ENCODE data around the gene PTPRK.

PTPRK gene

DNA sequence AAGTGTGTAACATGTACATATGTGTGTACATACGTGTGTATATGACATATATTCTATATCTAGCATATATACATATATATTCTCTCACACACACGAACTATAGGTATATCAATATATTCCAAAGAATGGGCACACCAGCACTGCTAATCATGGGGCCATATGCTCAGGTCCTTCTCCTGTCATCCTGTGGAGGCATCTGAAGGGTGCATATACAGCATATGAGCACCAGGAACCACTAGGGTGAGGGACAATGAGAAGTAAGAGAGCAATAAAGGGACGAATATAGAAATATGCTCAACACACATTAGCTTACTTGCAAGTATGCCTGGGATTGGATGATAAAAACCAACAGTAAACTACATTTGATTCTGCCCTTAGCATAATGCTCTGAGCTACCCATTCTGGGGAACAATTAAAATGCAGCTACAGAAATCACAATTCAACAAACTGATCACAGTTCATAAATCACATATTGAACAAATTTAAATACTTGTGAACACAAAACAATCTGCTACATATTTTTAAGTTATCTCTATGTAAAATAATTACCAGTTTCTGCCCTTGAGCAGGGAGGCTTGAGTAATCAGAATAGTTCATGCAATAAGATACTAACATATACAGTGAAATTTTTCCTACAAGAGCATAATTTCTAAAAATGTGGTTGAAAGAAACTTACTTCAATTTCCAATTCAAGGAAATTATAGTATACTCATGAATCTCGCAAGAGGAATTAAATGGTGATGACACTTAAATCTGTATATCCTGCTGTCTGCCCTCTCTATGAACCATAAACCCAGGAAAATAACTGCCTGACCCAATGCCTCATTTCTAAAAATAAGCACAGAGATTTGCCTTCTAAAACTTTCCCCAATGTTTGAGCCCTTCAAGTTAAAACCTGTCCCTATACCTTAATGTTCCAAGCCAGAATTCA, 347.4 kb downstream of the PTPRK start:
- Histone ChIP-seq H3K4me3 (no peak overlapping the region), H3K27ac (no peak overlapping the region)

- no peak overlapping the region for H3K4me3 ChIP-seq
These were observed 348.3 kb downstream of the PTPRK start for GRCh38 chr6:128172081-128172480.

GRCh38 chr6:128171182-128171581, 349.2 kb downstream of the PTPRK start:
- no peak overlapping the region for H3K4me3 ChIP-seq

More at GRCh38 chr6:128172081-128172480, 348.3 kb downstream of the PTPRK start:
- no peak overlapping the region for H3K27ac ChIP-seq

DNA sequence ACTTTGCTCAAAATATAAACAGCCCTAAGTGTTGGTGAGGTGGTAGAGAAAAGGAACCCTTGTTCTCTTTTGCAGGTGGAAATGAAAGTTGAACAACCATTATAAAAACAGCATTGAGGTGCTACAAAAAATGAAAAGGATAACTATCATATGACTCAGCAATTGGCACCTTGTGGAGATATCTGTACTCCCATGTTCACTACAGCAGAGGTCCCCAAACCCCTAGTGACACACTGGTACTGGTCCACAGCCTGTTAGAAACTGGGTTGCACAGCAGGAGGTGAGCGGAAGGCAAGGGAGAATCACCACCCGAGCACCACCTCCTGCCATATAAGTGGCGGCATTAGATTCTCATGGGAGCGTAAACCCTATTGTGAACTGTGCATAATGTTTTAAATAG, 352.2 kb downstream of the PTPRK start:
- no peak overlapping the region for H3K27ac ChIP-seq

More at GRCh38 chr6:128171182-128171581, 349.2 kb downstream of the PTPRK start:
- H3K27ac ChIP-seq: no peak overlapping the region

GRCh38 chr6:128167552-128167951, 352.8 kb downstream of the PTPRK start:
- Histone ChIP-seq H3K4me3 (no peak overlapping the region), H3K27ac (no peak overlapping the region)

More for the DNA sequence above, 352.2 kb downstream of the PTPRK start:
- no peak overlapping the region for H3K4me3 ChIP-seq

- Histone ChIP-seq H3K4me3 (no peak overlapping the region), H3K27ac (no peak overlapping the region)
These were observed 356.1 kb downstream of the PTPRK start for GRCh38 chr6:128164254-128164653.

- Histone ChIP-seq H3K27ac (no peak overlapping the region), H3K4me3 (no peak overlapping the region)
These were observed 358.0 kb downstream of the PTPRK start for GRCh38 chr6:128162423-128162822.

- no peak overlapping the region for H3K4me3 ChIP-seq
- no peak overlapping the region for H3K27ac ChIP-seq
These were observed 358.6 kb downstream of the PTPRK start for GRCh38 chr6:128161839-128162238.

- Histone ChIP-seq H3K4me3 (no peak overlapping the region), H3K27ac (no peak overlapping the region)
These were observed 359.1 kb downstream of the PTPRK start for GRCh38 chr6:128161263-128161662.

GRCh38 chr6:128158496-128158895, 361.9 kb downstream of the PTPRK start:
- Histone ChIP-seq H3K4me3 (no peak overlapping the region), H3K27ac (no peak overlapping the region)

GRCh38 chr6:128156321-128157111, 363.9 kb downstream of the PTPRK start:
- Histone ChIP-seq H3K4me3 (no peak overlapping the region), H3K27ac (no peak overlapping the region)

DNA sequence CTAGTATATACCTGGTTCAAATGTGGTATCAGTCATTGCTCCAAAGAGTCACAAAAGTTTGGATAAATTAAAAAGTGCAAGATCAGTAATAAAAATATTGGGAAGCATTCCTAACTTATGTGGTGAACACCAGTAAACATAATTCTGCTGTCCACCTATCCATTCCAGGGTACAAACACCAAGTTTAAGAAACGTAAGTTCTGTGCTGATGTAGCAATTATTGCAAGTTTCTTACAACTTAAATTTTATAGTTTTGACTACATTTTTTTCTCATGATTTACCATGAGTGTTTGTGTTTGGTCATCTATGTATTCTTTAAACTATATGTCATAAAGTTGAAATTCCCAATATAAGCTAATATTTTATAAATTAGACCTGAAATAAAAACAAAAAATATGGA, 364.6 kb downstream of the PTPRK start:
- Histone ChIP-seq H3K4me3 (no peak overlapping the region), H3K27ac (no peak overlapping the region)

GRCh38 chr6:128152551-128152950, 367.8 kb downstream of the PTPRK start:
- Histone ChIP-seq H3K27ac (no peak overlapping the region), H3K4me3 (no peak overlapping the region)

DNA sequence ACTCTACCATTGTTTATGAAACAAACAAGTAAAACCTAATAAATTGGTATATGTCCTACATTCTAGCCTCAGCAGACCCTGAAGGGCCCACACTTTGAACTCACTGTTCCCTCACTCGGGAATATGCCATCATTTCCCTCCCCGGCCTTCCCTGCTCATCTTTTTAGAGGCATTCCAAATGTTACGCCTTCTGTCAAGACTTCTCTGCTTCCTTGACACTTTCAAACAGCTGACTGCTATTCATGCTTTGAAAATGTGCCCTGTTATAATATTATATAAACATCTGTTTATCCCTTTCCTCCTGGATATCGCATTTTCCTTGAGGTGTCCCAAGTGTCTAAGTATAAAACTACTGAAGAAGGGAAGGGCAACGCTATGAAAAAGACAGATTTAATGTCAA, 370.0 kb downstream of the PTPRK start:
- Histone ChIP-seq H3K27ac (no peak overlapping the region), H3K4me3 (no peak overlapping the region)

DNA sequence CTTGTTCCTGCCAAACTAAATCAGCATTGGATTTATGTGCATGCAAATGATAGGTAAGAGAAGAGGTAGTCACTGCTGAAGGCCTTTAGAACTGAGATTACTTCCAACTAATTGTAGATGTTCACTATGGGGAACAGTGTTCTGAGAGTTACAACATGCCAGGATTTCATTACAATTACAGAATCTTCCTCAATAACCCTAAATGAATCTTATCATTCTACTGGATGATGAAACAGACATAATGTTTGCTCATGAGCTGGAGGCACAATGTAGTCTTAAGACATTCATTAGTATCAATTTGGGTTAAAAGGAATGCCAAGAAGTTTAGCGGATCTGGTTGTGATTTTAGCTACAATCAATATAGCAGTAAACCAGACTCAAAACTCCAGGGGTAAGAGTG, 370.6 kb downstream of the PTPRK start:
- Histone ChIP-seq H3K4me3 (no peak overlapping the region), H3K27ac (no peak overlapping the region)

GRCh38 chr6:128144320-128144719, 376.1 kb downstream of the PTPRK start:
- Histone ChIP-seq H3K4me3 (no peak overlapping the region), H3K27ac (no peak overlapping the region)

GRCh38 chr6:128141932-128142331, 378.5 kb downstream of the PTPRK start:
- H3K27ac ChIP-seq: no peak overlapping the region

DNA sequence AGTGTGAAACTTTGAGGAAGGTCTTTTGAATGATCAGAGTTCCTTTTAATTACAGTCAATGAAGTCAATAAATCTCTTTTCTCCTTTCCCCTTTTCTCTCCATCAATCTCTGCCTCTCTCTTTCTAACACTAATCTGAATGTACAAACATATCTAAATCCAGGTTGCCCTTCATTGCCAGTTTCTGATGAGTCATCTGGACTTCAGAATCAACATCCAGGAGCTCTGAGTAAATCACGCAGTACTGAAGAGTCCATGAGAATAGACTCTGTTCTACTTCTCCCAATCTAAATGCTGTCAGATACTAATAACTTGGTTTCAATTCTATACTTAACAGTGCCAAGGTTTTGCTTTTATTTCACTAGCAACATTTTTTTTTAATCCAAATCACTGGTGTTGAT, 380.9 kb downstream of the PTPRK start:
- no peak overlapping the region for H3K4me3 ChIP-seq
- no peak overlapping the region for H3K27ac ChIP-seq

More at GRCh38 chr6:128141932-128142331, 378.5 kb downstream of the PTPRK start:
- H3K4me3 ChIP-seq: no peak overlapping the region

DNA sequence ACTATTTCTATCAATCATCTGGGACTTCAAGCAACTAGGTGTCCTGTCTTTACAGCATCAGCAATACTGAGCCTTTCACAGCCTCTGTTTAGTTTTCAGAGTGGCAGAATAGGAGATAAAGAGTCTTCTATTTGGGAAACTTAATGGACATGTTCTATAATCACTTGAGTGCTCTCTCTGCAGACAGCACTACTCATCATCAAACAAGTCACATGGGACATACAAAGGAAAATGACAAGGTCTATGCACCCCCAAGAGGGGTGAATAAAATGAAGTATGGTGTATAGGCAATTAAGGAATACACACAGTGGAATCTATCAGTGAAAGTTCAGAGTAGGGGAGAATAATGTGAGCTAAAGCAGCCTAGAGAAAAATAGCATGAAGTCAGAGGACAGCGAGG, 381.7 kb downstream of the PTPRK start:
- Histone ChIP-seq H3K4me3 (no peak overlapping the region), H3K27ac (no peak overlapping the region)

GRCh38 chr6:128135325-128135724, 385.1 kb downstream of the PTPRK start:
- Histone ChIP-seq H3K4me3 (no peak overlapping the region), H3K27ac (no peak overlapping the region)

DNA sequence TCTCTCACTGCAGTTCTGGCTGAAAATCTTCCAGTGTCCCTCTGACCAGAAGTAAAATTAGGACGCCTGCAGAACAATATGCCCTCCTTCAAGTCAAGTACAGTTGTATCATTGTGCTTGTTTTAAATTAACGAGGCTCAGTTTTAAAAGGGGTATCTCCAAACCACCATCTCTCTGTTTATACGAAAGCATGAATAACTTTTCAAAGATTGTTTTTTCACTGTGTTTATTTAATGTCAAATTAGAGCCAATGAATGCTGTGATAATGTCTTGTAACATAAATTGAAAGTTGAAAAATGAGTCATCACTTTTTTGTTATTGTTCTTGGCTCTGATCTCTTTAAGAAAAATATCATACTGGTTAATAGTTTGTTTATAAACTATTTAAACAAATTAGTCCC, 388.8 kb downstream of the PTPRK start:
- no peak overlapping the region for H3K27ac ChIP-seq
- no peak overlapping the region for H3K4me3 ChIP-seq

All from skin epidermis (tissue), 12 donors.